Stimulated activated memory B cell treated with anti-CD40 and anti-IgM and Interleukin-4, amounts not matched to agents 10 μg/mL and 1 μg/mL and 100 μg/mL, for 72 hours (primary cell): ENCODE results near the gene SRSF10.
A peak's percentile ranks its signal among the peaks of the same experiment; 100 is the strongest.
"Not testable (repeated sequence)": the region's sequence is repeated elsewhere in the genome, so short reads cannot be mapped to it uniquely, and the experiment has no call there.

ENCODE experiments used
- ATAC-seq: fragments of 150-1000 bp; cut with Tn5 transposase; 2 replicates; pipeline ENCODE4 v1.10.0; 2021
- H3K27ac Mint-ChIP-seq: one replicate; pipeline ENCODE4 v1.8.0; 2022; ENCODE audit warnings: mild to moderate bottlenecking, mixed read lengths
- H3K27me3 Mint-ChIP-seq: one replicate; pipeline ENCODE4 v1.8.0; 2022; ENCODE audit warnings: mixed read lengths
- H3K36me3 Mint-ChIP-seq: one replicate; pipeline ENCODE4 v1.8.0; 2022; ENCODE audit warnings: mixed read lengths
- H3K4me1 Mint-ChIP-seq: one replicate; pipeline ENCODE4 v1.8.0; 2022; ENCODE audit warnings: mixed read lengths
- H3K4me3 Mint-ChIP-seq: one replicate; pipeline ENCODE4 v1.8.0; 2022; ENCODE audit warnings: mild to moderate bottlenecking, moderate library complexity, mixed read lengths
- H3K9me3 Mint-ChIP-seq: one replicate; pipeline ENCODE4 v1.8.0; 2022; ENCODE audit warnings: mixed read lengths

SRSF10 gene

DNA sequence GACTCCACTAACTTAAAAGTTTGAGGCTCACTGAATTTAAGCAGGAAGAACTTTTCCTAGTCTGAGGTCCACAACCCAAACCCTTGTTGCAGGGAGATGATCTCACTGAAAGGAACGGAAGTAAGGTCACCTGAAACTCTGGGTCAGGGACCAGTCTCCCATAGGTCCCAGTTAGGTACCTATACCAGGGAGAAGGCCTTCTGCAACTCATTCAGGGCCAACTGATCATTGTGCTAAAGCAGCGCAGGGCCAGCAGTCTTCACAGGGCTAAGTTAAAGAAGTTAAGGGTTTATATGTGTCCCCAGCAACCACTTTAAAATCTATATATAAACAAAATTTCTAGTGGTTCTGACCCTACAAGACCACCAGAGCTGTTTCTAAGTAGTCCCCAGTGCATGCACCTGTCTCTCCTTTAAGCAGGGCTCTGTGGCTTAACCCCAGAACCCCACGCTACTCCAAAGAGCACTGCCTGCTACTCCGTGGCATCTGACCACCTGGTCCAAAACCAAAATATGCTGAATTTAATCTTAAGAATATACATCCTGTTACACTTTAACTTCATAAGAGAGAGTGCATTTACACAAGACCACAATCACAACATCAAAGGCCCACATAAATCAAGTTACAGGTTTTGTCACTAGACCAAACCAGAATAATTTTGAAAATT lies 2.8 kb downstream of the SRSF10 start:
- H3K4me1 Mint-ChIP-seq, result peaks cover 60% of the 10 kb centered on the region
- ATAC-seq, result no peak
- H3K27ac Mint-ChIP-seq, result peak overlapping the region; percentile 91
- H3K9me3 Mint-ChIP-seq, result no peaks in the 10 kb centered on the region
- H3K36me3 Mint-ChIP-seq, result peaks cover 25% of the 10 kb centered on the region
- no peaks in the 10 kb centered on the region for H3K27me3 Mint-ChIP-seq
- peak overlapping the region; percentile 18 for H3K4me3 Mint-ChIP-seq

DNA sequence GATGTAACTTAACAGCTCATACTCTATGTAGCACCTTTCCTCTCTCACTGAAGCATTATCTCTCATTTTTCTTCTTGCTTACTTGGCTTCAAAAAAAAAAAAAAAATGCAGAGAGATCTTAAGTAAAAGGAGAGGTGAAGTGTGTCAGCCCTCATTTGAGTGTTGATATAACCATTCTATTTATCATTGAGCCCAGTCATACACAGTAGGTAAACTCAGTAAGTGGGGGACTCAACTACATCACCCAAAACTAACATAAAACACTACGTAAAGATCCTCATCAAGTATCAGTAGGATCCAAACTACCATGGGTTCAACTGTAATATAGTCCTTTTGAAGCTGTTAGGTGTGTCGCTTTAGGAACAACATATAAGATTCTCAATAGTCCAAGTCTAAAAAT lies 12.3 kb downstream of the SRSF10 start:
- Mint-ChIP-seq H3K4me3 (no peak overlapping the region), H3K27ac (peak overlapping the region; percentile 55), H3K36me3 (peaks cover 31% of the 10 kb centered on the region), H3K27me3 (no peaks in the 10 kb centered on the region), H3K9me3 (no peaks in the 10 kb centered on the region), H3K4me1 (peaks cover 29% of the 10 kb centered on the region)
- ATAC-seq, result no peak

DNA sequence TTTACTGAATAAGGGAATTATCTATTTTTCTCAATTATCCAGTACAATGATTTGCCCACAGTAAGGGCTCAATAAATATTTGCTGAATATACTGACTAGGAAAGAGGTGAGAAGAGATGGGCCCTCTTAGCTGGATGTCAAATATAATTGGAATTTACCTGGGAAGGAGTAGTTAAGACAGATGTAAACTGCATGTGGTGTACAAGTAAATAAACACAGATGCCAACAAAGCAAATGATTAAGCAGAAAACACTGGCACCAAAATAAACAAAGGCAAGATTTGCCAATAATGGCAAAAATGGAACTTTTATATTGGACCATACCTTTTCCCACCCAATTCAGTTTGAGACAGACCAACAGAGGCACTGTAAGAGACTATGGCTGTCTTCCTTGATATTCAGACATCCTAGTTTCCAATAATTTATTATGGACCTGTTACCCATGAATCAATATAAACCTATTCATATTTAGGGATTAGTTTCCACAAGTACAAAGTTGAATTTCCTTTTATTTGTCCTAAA lies 13.1 kb downstream of the SRSF10 start:
- H3K9me3 Mint-ChIP-seq, result no peaks in the 10 kb centered on the region

DNA sequence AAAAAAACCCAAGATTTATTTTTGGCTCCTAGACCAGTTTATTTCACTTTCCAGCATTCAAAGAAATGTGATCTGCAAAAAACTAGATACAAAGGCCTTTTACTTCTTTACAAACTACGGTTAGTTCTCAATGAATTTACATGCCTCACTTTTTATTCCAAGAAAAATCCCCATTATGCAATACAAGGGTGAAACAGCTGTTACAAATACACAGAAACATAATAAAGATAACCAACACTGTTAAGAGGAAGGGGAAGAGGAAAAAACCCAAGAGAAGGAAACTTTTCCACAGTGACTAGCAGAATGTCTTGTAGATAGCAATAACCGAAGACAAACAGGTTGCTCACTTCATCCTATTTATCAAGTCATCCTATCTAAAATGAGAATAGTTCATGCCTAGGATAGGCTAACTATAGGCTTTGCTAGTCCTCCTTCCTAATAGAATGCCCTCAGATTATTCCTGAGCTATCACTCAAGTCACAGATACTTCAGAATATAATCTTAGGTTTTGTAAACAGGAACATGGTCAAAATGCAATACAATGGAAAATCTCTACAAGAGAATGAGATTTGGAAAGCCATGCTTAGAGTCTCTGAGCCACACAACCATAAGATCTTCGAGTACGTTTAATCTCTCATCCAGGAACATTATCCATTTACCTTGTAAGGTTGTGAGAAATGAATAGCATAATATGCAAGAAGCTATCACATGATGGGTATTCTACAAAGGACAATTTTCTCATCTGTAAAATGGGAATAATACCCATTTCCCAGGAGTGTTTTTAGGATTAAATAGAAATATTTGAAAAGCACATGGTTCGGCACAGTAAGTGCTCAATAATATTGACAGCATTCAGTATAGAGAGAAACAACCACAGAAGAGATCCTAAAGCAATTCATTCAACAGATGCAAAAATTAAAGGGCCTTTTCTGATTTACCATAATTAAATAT lies 15.1 kb downstream of the SRSF10 start:
- Mint-ChIP-seq H3K4me3 (no peak overlapping the region), H3K4me1 (peaks cover 47% of the 10 kb centered on the region), H3K27ac (peak overlapping the region; percentile 72), H3K9me3 (no peaks in the 10 kb centered on the region), H3K27me3 (no peaks in the 10 kb centered on the region), H3K36me3 (peaks cover 34% of the 10 kb centered on the region)
- ATAC-seq, result no peak

More for the DNA sequence above, 13.1 kb downstream of the SRSF10 start:
- Mint-ChIP-seq H3K4me3 (no peak overlapping the region), H3K27ac (peak overlapping the region; percentile 55), H3K36me3 (peaks cover 31% of the 10 kb centered on the region), H3K4me1 (peaks cover 29% of the 10 kb centered on the region), H3K27me3 (no peaks in the 10 kb centered on the region)
- ATAC-seq, result no peak

DNA sequence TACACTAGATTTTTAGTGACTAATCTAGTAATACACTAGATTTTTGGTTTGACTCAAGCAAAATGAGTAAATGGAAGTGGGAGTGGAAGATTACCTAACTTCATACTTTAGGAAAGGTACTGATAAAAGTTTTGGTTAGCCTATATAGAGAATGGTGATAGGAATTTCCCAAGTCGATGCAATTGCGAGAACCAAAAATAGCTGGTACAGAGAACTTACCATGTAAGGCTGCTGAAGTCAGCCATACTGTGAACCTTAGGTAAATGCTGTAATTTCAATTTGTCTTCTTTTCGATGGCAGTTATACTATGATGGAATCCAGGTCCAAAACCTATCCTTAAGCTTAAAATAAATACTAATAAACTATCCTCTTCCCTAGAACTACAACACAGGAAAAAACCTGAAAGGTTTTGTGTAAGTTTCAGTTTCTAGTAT lies 15.9 kb downstream of the SRSF10 start:
- Mint-ChIP-seq H3K4me3 (no peak overlapping the region), H3K36me3 (peaks cover 39% of the 10 kb centered on the region), H3K4me1 (peaks cover 47% of the 10 kb centered on the region), H3K27me3 (no peaks in the 10 kb centered on the region), H3K9me3 (no peaks in the 10 kb centered on the region), H3K27ac (peak overlapping the region; percentile 72)
- no peak for ATAC-seq

DNA sequence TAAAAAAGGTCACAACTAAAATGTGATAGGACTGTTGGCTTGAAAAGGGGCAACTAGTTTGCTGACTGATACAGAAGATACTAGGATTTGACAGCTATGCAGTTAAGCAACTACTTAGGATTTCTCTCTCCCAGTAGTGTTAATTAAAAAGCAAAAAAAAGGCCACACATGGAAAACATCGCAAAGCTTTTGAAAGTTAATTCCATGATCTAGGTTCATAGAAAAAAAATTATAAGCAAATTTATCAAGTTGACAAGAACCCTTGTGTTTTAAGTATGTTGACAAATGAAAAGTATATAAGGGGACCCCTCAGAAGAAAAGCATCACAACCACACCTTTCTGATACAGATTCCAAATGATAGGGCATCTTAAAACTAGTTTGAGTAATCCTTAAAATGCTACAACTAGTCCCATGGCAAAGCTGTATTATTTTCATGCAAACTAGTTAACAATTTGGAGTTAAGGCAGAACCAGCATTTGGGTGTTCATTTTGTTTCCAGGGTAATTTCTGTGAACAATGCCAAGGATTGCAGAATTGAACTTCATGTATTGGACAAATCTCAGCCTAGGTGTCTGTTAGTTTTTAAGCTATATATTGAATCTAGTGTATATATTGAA lies 16.4 kb downstream of the SRSF10 start:
- no peak for ATAC-seq
- peaks cover 39% of the 10 kb centered on the region for H3K36me3 Mint-ChIP-seq
- H3K4me3 Mint-ChIP-seq, result no peak overlapping the region
- H3K27me3 Mint-ChIP-seq, result no peaks in the 10 kb centered on the region
- H3K9me3 Mint-ChIP-seq, result no peaks in the 10 kb centered on the region
- H3K4me1 Mint-ChIP-seq, result peaks cover 49% of the 10 kb centered on the region
- H3K27ac Mint-ChIP-seq, result peak overlapping the region; percentile 72

DNA sequence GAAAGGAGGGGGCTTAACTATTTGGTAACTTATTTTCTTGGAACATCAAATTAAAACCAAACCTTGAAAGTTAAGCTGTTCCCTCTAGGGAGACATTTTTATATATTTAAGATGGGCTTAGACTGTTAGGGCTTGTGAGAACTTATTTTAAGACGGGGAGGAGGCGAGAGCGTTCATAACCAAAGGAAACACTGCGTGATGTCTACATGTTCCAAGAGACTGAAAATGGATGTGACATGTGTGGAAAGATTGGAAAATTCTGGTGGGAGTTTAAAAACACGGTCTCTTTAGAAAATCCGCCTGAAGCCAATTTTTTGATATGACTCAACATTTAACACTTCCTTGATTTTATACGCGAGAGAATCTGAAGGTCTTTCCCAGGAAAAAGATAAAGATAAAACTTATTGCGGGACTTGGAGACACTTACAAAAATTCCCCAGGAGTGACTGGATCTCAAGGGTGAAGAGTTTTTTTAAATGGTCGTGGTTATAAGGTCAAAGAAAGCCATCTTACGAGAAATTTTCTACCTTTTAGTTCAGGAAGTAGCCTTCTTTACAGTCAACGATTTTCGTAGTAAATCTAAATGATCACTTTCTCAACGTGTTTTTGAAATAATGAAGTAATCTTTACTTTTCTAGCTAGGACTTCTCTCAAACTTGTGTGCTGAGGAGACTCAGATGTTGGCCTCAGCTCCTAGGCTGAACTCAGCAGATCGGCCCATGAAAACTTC lies 19.7 kb downstream of the SRSF10 start:
- Mint-ChIP-seq H3K27me3 (no peaks in the 10 kb centered on the region), H3K9me3 (no peaks in the 10 kb centered on the region), H3K4me1 (peaks cover 68% of the 10 kb centered on the region), H3K36me3 (peaks cover 20% of the 10 kb centered on the region), H3K4me3 (peak overlapping the region; percentile 100), H3K27ac (peak overlapping the region; percentile 100)
- ATAC-seq, result no peak

DNA sequence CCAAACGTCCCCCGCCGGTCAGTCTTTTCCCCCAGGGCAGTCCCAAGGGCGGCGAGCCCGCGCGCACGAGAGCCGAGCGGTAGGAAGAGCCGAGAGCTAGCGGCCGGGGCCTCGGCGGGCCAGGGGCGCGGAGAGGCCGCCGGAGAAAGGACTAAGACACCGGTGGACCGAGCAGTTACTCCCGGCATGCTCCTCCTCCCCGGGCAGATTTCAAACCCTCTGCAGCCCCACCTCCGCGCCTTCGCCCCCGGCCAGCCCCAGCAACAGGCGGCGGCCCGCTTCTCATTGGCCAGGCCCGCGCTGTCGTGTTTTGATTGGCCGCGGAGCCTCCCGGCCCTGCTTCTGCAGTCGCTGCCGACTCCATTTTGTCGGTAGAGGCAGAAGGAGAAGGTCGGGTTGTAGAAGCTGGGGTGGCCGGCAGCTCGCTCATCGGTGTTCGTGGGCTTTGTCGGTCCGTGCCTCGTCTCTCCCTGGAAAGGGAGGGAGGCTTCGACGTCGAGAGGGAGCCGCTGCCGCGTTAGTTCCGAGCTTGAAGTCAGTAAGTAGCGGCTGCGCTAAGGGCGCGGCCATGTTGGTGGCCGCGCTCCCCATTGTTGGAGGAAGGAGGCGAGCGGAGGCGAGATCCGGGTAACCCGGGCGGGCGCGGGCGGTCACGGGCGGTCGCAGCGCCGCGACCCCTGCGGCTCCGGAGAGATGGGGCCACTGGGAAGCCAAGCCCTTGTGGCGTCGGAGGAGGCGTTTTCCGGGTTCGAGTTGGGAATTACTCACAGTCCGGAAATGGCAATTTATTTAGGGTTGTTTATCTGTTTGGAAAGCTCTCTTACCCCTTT lies 20.5 kb downstream of the SRSF10 start, which contains the start of gene PNRC2:
Gene PNRC2 (plus strand): TSS at position 368 of the 830 bp plus-strand sequence. CDS start 1,630 bp downstream, outside the sequence.
- peak within 1 kb of the TSS; percentile 100 for H3K4me3 Mint-ChIP-seq
- ATAC-seq, result peak; percentile 95
- no peaks in the 10 kb centered on the region for H3K9me3 Mint-ChIP-seq
- peaks cover 20% of the 10 kb centered on the region for H3K36me3 Mint-ChIP-seq
- peak within 1 kb of the TSS; percentile 100 for H3K27ac Mint-ChIP-seq
- H3K27me3 Mint-ChIP-seq, result no peaks in the 10 kb centered on the region
- peaks cover 68% of the 10 kb centered on the region for H3K4me1 Mint-ChIP-seq

DNA sequence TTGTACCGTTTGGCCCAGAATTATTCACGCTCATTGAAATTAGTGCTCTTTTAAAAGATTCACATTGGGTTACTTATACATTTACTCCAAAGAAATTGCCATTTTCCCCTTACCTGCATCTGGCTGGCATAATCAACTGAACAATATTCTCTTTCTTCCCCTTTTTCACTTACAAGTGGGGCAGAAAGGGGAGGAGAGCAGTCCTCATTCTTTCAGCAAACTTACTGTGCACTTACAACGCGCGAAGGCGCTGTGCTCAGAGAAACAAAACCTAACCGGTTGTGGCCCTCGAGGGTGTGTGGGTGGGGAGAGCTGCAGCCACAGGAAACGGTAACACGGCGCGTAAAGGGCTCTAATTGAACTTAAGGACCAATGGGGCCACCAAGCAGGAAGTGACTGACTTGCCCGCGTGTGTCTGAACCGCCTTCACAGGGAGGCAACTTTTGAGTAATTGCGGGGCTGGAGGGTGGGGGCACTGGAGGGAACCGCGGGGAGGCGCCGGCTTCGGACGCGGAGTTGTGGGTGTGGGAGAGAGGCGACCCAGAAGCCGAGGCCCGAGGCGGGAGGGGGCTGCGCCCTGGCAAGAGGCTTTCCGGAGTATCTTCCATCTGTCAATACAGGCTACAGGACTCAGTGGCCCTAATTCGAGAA lies 21.2 kb downstream of the SRSF10 start:
- peaks cover 20% of the 10 kb centered on the region for H3K36me3 Mint-ChIP-seq
- peaks cover 64% of the 10 kb centered on the region for H3K4me1 Mint-ChIP-seq
- H3K27me3 Mint-ChIP-seq, result no peaks in the 10 kb centered on the region
- peak; percentile 93 for ATAC-seq
- H3K9me3 Mint-ChIP-seq, result no peaks in the 10 kb centered on the region
- H3K27ac Mint-ChIP-seq, result peak overlapping the region; percentile 100
- H3K4me3 Mint-ChIP-seq, result peak overlapping the region; percentile 100

DNA sequence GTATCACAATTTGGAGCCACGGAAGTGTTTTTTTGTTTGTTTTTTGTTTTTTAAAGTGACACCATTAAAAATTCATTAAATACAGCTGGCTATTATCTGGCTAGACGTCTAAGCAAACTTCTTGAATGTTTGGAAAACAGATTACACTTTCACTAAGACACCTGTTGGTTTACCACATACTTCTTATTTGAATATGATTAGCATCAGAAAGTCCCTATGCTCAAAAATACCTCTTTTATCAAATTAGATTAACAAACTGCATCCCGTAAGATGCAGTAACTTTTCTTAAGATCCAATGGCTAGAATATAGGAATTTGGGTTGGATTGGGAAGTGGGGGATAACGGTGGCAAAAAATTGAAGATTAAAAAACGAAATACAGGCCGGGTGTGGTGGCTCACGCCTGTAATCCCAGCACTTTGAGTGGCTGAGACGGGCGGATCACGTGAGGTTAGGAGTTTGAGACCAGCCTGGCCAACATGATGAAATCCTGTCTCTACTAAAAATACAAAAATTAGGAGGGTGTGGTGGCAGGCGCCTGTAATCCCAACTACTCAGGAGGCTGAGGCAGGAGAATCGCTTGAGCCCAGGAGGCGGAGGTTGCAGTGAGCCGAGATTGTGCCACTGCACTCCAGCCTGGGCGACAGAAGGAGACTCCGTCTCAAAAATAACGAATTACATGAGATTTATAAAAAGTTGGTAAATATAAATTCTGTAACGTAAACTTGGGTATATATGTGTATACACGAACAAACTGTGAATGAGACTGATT lies 21.9 kb downstream of the SRSF10 start:
- not testable (repeated sequence) for ATAC-seq, H3K27me3 Mint-ChIP-seq, H3K9me3 Mint-ChIP-seq
- Mint-ChIP-seq H3K27ac (peak overlapping the region; percentile 100), H3K4me1 (peaks cover 61% of the 10 kb centered on the region), H3K4me3 (peak overlapping the region; percentile 100), H3K36me3 (peaks cover 20% of the 10 kb centered on the region)

DNA sequence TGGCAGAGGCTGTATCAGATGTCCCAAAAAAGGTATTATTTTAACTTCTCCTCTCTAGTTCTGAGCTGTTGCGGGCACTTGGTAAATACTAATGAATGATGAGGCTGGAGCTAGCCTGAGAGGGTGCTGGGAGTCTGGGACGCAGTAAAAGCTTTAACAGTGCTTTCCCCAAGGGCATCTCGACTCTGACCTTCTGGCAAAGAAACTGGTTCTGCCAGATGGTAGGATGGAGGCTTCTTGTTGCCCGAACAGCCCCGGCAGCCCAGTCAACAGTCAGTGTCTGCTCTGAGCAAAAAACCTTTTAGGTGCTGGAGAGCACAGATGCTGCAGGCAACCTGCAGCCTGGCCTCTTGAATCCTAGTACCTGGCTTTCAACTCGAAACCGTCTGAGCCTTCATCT lies 23.0 kb downstream of the SRSF10 start:
- H3K4me3 Mint-ChIP-seq, result peak overlapping the region; percentile 8
- peaks cover 61% of the 10 kb centered on the region for H3K4me1 Mint-ChIP-seq
- no peak for ATAC-seq
- H3K9me3 Mint-ChIP-seq, result no peaks in the 10 kb centered on the region
- H3K36me3 Mint-ChIP-seq, result peaks cover 20% of the 10 kb centered on the region
- H3K27me3 Mint-ChIP-seq, result no peaks in the 10 kb centered on the region
- peak overlapping the region; percentile 100 for H3K27ac Mint-ChIP-seq

DNA sequence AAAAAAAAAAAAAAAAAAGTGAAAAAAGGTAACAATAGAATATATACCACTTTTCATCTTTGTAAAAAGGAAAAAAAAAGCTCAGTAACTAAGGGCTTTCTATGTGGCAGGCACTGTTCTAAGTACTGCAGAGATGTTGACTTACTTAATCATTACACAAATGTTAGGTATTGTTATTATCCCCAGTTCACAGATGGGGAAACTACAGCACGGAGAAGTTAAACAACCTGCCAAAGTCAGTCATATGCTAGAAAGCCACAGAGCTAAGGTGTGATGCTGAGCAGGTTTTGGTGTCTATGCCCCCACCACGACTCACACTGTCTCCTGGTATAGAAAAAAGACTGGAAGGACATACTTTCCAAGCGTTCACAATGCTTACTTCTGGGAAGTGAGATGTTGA lies 27.1 kb downstream of the SRSF10 start:
- Mint-ChIP-seq H3K9me3 (no peaks in the 10 kb centered on the region), H3K27me3 (no peaks in the 10 kb centered on the region), H3K27ac (no peak overlapping the region), H3K36me3 (no peaks in the 10 kb centered on the region), H3K4me1 (peaks cover 34% of the 10 kb centered on the region), H3K4me3 (no peak overlapping the region)
- ATAC-seq, result no peak

DNA sequence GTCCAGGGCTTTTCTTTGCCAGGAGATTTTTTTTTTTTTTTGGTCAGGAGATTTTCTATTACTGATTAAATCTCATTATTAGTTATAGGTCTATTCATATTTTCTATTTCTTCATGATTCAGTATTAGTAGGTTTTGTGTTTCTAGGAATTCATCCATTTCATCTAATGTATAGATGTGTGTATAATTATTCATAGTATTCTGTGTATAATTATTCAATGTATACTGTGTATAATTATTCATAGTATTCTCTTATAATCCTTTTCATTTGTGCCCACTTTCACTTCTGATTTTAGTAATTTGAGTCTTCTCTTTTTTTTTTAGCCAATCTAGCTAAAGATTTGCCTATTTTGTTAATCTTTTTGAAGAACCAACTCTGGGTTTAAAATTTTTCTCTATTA lies 32.8 kb downstream of the SRSF10 start:
- Mint-ChIP-seq H3K9me3 (peaks cover 3% of the 10 kb centered on the region), H3K27me3 (no peaks in the 10 kb centered on the region), H3K27ac (no peak overlapping the region), H3K36me3 (no peaks in the 10 kb centered on the region), H3K4me1 (peaks cover 7% of the 10 kb centered on the region), H3K4me3 (no peak overlapping the region)
- ATAC-seq, result no peak
